Measurements from ENCODE around the gene AKAP10. TPM values are rescaled to one million over a fixed set of nuclear protein-coding genes. Genes with fewer than 3 reads are reported as not detected.
"Not testable (repeated sequence)": the region's sequence is repeated elsewhere in the genome, so short reads cannot be mapped to it uniquely, and the experiment has no call there.

The AKAP10 gene
- total RNA-seq, 1 donor = 29.0 TPM

DNA sequence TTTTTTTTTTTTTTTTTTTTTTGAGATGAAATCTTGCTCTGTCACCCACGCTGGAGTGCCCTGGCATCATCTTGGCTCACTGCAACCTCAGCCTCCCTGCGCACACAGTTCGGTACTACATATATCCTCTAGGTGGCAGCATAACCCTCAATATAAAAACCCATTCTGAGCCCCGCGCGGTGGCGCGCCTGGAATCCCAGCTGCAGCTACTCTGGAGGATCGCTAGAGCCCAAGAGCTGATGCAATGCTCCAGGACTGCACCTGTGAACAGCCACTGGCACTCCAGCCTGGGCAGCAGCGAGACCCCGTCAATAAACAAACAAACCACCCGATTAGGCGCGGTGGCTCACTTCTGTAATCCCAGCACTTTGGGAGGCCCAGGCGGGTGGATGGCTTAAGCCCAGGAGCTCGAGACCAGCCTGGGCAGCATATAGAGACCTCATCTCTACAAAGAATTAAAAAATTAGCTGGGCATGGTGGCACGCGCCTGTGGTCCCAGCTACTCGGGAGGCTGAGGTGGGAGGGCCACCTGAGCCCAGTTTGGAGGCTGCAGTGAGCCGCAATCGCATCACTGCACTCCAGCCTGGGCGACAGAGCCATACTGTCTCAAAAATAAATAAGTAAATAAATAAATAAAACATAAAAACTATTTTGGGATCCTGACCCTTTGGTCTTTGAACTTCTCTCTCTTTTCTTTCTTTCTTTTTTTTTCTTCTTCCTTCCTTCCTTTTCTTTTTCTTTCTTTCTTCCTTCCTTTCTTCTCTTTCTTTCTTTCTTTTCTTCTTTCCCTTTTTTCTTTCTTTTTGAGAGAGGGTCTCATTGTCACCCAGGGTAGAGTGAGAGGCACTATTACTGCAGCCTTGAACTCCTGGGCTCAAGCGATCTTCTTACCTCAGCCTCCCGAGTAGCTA lies 15.4 kb upstream of the AKAP10 start:
- Histone ChIP-seq H3K27me3 (ENCODE audit: insufficient read depth, low read length) (no peaks in the 10 kb centered on the region), H3K4me1 (ENCODE audit: insufficient read depth, low read length) (peaks cover 3% of the 10 kb centered on the region), H3K4me3 (ENCODE audit: low read length) (no peak overlapping the region), H3K9me3 (ENCODE audit: low read depth, low read length) (no peaks in the 10 kb centered on the region)

DNA sequence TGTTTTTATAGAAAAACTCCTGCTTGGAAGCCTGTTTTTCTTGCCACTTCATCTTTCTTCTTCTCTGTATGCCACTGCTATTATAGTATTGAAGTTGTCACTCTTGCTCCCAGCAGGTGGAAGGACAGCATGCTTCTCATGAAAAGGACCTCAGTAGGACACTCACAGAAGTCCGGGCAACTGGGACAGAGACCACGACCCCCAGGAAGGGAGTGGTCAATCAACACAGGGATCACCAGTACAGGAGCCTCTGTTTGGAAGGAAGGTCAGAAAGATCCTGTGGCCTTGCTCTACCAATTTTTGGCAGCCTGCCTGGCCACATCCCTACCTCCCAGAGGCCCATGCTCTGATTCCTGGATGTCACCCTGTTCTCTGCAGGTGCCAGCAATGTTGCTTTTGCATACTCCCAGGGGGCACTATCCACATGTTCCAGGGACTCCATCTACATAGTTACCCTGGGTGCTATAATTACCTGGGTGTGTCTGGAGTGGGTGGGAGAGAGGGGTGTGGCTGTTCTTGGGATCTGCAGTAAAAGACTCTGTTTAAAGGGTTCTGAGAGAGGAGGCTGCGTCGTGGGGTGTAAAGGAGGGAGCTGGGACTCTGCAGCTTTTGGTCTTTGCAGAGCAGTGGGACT lies 13.7 kb upstream of the AKAP10 start:
- Histone ChIP-seq H3K4me1 (ENCODE audit: insufficient read depth, low read length) (peaks cover 3% of the 10 kb centered on the region), H3K9me3 (ENCODE audit: low read depth, low read length) (no peaks in the 10 kb centered on the region), H3K27me3 (ENCODE audit: insufficient read depth, low read length) (no peaks in the 10 kb centered on the region), H3K4me3 (ENCODE audit: low read length) (no peak overlapping the region)

DNA sequence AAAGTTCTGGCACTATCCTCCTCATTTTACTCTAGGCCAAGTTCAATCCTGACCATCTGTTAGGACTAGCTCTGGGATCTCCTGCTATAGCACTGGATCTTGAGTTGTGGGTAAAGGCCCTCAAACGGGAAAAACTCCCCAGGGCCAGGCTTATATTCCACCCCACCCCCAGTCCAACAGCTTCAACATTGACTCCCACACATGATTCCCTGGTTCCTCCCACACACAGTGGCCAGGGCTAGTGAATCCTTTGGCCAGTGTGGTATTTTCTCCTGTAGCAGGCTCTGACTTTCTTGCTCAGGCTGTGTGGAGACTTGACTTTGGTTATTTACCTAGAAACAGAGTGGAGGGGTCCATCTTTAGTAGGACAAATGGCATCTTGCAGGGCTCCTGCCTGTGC lies 10.3 kb upstream of the AKAP10 start:
- Histone ChIP-seq H3K9me3 (ENCODE audit: low read depth, low read length) (no peaks in the 10 kb centered on the region), H3K4me3 (ENCODE audit: low read length) (no peak overlapping the region), H3K4me1 (ENCODE audit: insufficient read depth, low read length) (peaks cover under 1% of the 10 kb centered on the region), H3K27me3 (ENCODE audit: insufficient read depth, low read length) (no peaks in the 10 kb centered on the region)

DNA sequence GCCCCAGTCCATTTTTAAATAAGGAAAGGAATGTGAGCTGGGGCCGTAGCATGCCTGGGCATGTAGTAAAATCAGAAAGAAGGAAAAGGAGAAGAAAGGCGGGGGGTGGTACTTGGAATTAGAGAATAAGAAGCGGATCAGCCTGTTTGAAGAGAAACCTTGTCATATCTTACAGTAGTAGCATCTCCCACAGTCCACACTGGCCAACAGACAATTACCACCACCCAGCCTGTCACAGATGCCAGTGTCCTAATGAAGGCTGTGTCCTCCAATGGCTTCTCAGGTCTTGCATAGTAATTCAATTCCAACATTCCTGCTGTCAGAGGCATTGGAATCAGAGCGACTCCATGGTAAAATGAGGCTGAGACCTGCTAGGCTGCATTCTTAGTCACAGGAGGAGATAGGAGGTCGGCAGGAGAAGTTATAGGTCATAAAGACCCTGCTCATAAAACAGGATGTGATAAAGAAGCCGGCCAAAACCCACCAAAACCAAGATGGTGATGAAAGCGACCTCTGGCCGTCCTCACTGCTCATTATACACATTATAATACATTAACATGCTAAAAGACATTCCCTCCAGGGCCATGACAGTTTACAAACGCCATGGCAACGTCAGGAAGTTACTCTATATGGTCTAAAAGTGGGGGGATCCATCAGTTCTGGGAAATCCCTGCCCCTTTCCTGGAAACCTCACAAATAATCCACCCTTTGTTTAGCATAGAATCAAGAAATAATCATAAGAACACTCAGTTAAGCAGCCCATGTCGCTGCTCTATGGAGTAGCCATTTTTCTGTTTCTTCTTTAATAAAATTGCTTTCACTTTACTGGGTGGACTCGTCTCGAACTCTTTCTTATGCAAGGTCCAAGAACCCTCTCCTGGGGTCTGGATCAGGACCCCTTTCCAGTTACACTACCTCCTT lies 9.6 kb upstream of the AKAP10 start:
- no peaks in the 10 kb centered on the region for H3K9me3 ChIP-seq (ENCODE audit: low read depth, low read length)
- H3K4me3 ChIP-seq (ENCODE audit: low read length) = no peak overlapping the region
- H3K27me3 ChIP-seq (ENCODE audit: insufficient read depth, low read length) = no peaks in the 10 kb centered on the region
- no peaks in the 10 kb centered on the region for H3K4me1 ChIP-seq (ENCODE audit: insufficient read depth, low read length)

DNA sequence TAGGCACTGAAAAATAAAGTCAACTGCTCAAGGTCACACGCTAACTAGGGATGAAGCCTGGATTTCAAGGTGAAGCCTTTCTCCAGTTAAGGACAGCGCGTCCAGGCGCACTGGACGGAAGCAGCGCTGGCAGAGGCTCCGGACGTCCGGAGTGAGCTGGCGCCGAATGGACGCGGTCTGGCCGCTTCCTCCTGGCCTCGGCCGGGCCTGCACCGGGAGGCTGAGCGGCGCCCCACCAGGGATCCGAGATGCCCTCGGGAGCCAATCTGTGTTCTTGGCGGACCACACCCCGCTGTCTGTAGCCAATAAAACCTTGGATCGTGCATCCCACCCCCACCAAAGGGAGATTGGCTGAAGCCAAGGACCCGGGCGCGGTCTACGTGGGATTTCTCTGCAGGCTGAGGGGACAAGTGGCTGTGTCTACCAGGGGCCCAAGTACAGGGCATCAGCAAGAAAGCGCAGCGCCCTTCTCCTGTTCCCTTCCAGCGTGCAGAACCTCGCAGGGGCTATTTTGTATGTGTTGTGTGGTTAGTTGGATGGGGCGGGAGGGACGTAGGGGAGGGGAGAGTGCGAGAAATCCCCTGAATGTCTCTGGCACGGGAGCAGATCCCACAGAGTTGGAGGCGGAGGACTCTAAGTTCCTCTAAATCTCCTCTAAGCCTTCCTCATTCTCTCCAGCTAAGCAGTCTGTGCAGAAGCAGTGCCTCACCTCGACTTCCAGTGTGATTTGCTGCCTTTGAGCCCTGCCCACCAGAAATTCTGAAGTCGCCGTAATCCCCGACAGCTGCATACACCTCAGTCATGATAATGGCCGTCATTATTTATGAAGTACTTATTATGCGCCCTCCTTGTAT lies 2.5 kb upstream of the AKAP10 start:
- no peak overlapping the region for H3K4me3 ChIP-seq (ENCODE audit: low read length)
- H3K9me3 ChIP-seq (ENCODE audit: low read depth, low read length) = no peaks in the 10 kb centered on the region
- no peaks in the 10 kb centered on the region for H3K27me3 ChIP-seq (ENCODE audit: insufficient read depth, low read length)
- H3K4me1 ChIP-seq (ENCODE audit: insufficient read depth, low read length) = peaks cover 48% of the 10 kb centered on the region

DNA sequence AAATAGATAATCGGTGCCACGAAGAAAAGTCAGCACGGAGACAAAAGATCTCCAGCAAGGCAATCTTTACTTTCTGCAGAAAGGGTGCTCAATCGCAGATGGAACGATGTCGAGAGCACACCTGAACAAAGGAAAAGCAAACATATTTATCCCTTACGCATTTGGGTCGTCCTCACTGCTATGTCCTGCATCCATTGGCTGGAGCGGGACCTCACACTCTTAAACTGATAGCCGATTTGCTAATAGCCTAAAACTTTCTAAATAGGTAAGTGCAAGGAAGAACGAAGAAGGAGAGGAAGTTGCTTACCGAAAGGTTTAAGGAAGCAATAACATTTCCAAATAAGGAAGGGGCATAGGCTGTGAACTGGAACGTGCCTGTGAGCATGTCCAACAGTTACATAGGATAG lies 1.2 kb upstream of the AKAP10 start:
- Histone ChIP-seq H3K9me3 (ENCODE audit: low read depth, low read length) (no peaks in the 10 kb centered on the region), H3K4me3 (ENCODE audit: low read length) (peak overlapping the region; percentile 83), H3K4me1 (ENCODE audit: insufficient read depth, low read length) (peaks cover 60% of the 10 kb centered on the region), H3K27me3 (ENCODE audit: insufficient read depth, low read length) (no peaks in the 10 kb centered on the region)

DNA sequence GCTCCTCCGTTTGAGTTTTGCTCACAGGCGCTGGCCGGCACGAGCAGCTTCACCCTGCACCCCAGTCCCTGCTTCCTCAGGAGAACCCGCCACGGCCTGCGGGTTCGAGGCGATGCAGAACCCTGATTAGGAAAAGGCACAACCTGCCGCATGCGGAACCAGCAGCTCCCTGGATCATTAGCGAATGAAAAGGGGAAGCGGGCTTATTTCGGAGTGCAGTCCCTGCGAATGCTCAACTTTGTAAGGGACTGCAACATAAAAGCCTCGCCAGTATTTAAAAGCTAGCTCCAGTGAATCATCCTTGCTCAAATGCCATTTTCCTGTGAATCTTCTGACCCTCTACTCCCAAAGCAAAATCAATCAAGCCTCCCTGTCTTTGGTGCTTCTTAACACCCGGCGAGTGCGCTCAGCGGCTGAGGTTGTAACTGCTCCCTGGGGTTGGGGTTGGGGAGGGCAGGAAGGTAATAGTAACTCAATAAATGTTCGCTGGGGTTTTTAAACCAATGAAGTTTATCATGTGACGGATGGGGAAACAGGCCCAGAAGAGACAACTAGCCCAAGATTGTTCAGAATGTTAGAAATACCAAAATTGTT lies 678 bp upstream of the AKAP10 start:
- no peaks in the 10 kb centered on the region for H3K27me3 ChIP-seq (ENCODE audit: insufficient read depth, low read length)
- H3K9me3 ChIP-seq (ENCODE audit: low read depth, low read length) = no peaks in the 10 kb centered on the region
- peaks cover 63% of the 10 kb centered on the region for H3K4me1 ChIP-seq (ENCODE audit: insufficient read depth, low read length)
- H3K4me3 ChIP-seq (ENCODE audit: low read length) = peak overlapping the region; percentile 83

DNA sequence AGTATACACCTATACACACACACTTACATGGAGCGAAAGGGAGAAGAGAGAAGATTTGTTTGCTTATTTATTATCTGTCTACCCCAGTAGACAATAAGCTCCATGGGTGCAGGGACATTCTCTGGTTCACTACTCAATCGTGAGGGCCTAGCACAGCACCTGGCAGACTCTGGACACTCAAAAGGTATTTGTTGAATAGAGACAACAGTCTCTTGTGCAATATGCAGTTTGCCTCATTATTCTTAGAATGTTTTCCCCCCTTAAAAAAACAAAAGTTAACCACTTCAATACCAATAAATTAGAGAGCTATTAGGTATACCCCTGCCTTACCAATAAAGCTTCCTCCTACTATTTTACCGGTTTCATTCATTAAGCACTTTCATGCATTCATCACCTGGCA lies 2.0 kb downstream of the AKAP10 start:
- Histone ChIP-seq H3K9me3 (ENCODE audit: low read depth, low read length) (no peaks in the 10 kb centered on the region), H3K27me3 (ENCODE audit: insufficient read depth, low read length) (no peaks in the 10 kb centered on the region), H3K4me1 (ENCODE audit: insufficient read depth, low read length) (peaks cover 75% of the 10 kb centered on the region), H3K4me3 (ENCODE audit: low read length) (no peak overlapping the region)

DNA sequence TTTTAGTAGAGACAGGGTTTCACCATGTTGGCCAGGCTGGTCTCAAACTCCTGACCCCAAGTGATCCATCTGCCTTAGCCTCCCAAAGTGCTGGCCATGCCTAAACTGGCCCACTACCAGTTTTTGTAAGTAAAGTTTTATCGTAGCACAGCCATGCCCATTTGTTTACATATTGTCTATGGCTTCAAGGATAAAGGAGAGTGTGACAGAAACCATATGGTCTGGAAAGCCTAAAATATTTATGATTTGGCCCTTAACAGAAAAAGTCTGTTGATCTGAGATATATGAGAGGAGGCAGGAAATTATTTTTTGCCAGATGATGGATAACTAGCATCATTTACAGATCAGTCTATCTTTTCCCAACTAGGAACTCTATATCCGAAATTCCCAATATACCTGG lies 4.5 kb downstream of the AKAP10 start:
- no peaks in the 10 kb centered on the region for H3K9me3 ChIP-seq (ENCODE audit: low read depth, low read length)
- H3K4me3 ChIP-seq (ENCODE audit: low read length) = no peak overlapping the region
- H3K4me1 ChIP-seq (ENCODE audit: insufficient read depth, low read length) = peaks cover 51% of the 10 kb centered on the region
- H3K27me3 ChIP-seq (ENCODE audit: insufficient read depth, low read length) = no peaks in the 10 kb centered on the region

DNA sequence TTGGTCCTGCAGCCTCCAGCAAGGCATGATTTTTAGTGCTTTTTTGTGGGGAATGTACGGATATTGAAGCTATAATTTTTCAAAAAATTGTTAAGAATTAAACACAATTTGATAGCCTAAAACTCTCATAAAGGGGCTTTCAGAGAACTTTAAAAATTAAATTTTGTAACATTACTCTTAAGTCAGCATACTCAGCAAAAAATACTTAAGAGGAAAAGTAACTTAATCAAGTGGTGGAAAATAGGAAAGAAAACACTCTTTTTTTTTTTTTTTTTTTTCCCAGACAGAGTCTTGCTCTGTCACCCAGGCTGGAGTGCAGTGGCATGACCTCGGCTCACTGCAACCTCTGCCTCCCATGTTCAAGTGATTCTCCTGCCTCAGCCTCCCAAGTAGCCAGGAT lies 14.7 kb downstream of the AKAP10 start:
- not testable (repeated sequence) for H3K27me3 ChIP-seq (ENCODE audit: insufficient read depth, low read length); H3K4me1 ChIP-seq (ENCODE audit: insufficient read depth, low read length); H3K4me3 ChIP-seq (ENCODE audit: low read length); H3K9me3 ChIP-seq (ENCODE audit: low read depth, low read length)

DNA sequence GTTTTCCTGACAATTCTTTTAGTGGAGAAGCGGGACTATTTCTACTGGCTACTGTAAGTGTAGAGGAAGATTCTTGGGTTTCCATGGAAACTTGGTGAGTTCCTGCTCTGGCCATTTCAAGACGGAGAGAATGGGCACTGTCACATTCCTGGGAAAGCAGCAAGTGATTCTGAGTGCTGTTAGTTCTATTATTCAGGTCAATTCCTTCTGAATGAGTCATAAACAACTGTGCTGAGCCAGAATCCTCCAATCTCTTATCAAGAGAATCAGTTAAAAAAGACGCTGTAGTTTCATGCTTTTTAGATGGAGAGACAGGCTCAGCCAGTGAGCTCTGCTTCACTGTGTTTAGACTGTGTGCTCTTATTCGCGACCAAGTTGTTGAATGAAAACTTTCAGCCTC lies 19.6 kb downstream of the AKAP10 start:
- Histone ChIP-seq H3K9me3 (ENCODE audit: low read depth, low read length) (no peaks in the 10 kb centered on the region), H3K4me1 (ENCODE audit: insufficient read depth, low read length) (peaks cover 5% of the 10 kb centered on the region), H3K4me3 (ENCODE audit: low read length) (no peak overlapping the region), H3K27me3 (ENCODE audit: insufficient read depth, low read length) (no peaks in the 10 kb centered on the region)

DNA sequence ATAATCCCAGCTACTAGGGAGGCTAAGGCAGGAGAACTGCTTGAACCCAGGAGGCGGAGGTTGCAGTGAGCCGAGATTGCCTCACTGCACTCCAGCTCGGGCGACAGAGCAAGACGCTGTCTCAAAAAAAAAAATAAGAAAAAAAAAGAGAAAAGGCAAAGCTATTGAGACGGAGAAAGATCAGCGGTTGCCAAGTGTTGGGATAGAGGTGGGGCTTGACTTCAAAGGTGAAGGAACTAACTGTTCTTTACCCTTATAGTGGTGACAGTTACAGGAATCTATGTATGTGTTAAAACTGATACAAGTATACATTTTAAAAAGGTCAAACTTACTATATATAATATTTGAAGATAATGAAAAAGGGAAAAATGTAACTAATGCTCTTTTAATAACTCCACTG lies 22.5 kb downstream of the AKAP10 start:
- Histone ChIP-seq H3K9me3 (ENCODE audit: low read depth, low read length) (no peaks in the 10 kb centered on the region), H3K4me3 (ENCODE audit: low read length) (no peak overlapping the region), H3K4me1 (ENCODE audit: insufficient read depth, low read length) (peaks cover 5% of the 10 kb centered on the region), H3K27me3 (ENCODE audit: insufficient read depth, low read length) (no peaks in the 10 kb centered on the region)

DNA sequence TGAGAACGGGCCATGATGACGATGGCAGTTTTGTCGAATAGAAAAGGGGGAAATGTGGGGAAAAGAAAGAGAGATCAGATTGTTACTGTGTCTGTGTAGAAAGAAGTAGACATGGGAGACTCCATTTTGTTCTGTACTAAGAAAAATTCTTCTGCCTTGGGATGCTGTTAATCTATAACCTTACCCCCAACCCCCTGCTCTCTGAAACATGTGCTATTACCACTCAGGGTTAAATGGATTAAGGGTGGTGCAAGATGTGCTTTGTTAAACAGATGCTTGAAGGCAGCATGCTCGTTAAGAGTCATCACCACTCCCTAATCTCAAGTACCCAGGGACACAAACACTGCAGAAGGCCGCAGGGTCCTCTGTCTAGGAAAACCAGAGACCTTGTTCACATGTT lies 26.2 kb downstream of the AKAP10 start:
- peaks cover 14% of the 10 kb centered on the region for H3K4me1 ChIP-seq (ENCODE audit: insufficient read depth, low read length)
- H3K4me3 ChIP-seq (ENCODE audit: low read length); H3K27me3 ChIP-seq (ENCODE audit: insufficient read depth, low read length); H3K9me3 ChIP-seq (ENCODE audit: low read depth, low read length): not testable (repeated sequence)

DNA sequence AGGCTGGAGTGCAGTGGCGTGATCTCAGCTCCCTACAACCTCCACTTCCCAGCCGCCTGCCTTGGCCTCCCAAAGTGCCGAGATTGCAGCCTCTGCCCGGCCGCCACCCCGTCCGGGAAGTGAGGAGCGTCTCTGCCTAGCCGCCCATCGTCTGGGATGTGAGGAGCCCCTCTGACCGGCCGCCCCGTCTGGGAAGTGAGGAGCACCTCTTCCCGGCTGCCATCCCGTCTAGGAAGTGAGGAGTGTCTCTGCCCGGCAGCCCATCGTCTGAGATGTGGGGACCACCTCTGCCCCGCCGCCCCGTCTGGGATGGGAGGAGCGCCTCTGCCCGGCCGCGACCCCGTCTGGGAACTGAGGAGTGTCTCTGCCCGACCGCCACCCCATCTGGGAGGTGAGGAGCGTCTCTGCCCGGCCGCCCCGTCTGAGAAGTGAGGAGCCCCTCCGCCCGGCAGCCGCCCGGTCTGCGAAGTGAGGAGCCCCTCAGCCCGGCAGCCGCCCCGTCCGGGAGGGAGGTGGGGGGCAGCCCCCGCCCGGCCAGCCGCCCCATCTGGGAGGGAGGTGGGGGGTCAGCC lies 26.9 kb downstream of the AKAP10 start:
- not testable (repeated sequence) for H3K9me3 ChIP-seq (ENCODE audit: low read depth, low read length); H3K27me3 ChIP-seq (ENCODE audit: insufficient read depth, low read length); H3K4me3 ChIP-seq (ENCODE audit: low read length)
- peaks cover 14% of the 10 kb centered on the region for H3K4me1 ChIP-seq (ENCODE audit: insufficient read depth, low read length)

All from mononuclear cell (primary cell).